GM23338 (cell line): Measurements from ENCODE around the gene CTTN. TPM values are rescaled to one million over a fixed set of nuclear protein-coding genes. Genes with fewer than 3 reads are reported as not detected.

Experiments used
- ATAC-seq: fragments of 200-7000 bp; cut with Tn5 transposase; 3 replicates; pipeline ENCODE4 v1.9.1; 2020
- DNase-seq: peaks from one replicate; pipeline ENCODE4 v3.0.0-alpha.2; 2015; ENCODE audit warnings: low spot score
- H2AFZ ChIP-seq: fragments of 200-600 bp; sonication (generic); 2 replicates; pipeline ENCODE4 v1.8.0; 2016; ENCODE audit warnings: antibody characterized with exemption, mild to moderate bottlenecking, moderate library complexity
- H3F3A ChIP-seq: fragments of 200-600 bp; sonication (generic); replicated peaks from 2 replicates; pipeline ENCODE4 v1.8.0; 2017; ENCODE audit warnings: antibody characterized with exemption, mixed run types, low read depth
- H3K27ac ChIP-seq: fragments of 200-600 bp; sonication (generic); 2 replicates; pipeline ENCODE4 v1.6.1; 2016; ENCODE audit warnings: low read depth
- H3K27me3 ChIP-seq: fragments of 200-600 bp; sonication (generic); 2 replicates; pipeline ENCODE4 v1.8.0; 2016; ENCODE audit warnings: mild to moderate bottlenecking, mixed run types, moderate library complexity; ENCODE audit not compliant: insufficient read depth
- H3K36me3 ChIP-seq: fragments of 200-600 bp; sonication (generic); 2 replicates; pipeline ENCODE4 v1.8.0; 2016; ENCODE audit warnings: mild to moderate bottlenecking; ENCODE audit not compliant: insufficient read depth
- H3K4me1 ChIP-seq: fragments of 200-600 bp; sonication (generic); 2 replicates; pipeline ENCODE4 v1.8.0; 2016; ENCODE audit warnings: mild to moderate bottlenecking, moderate library complexity; ENCODE audit not compliant: insufficient read depth
- H3K4me2 ChIP-seq: fragments of 200-600 bp; sonication (generic); 2 replicates; pipeline ENCODE4 v1.7.1; 2017; ENCODE audit warnings: mixed run types
- H3K4me3 ChIP-seq: fragments of 200-600 bp; sonication (generic); 2 replicates; pipeline ENCODE4 v1.6.1; 2016; ENCODE audit warnings: mixed run types
- H3K79me2 ChIP-seq: fragments of 200-600 bp; sonication (generic); replicated peaks from 2 replicates; pipeline ENCODE4 v1.8.0; 2017; ENCODE audit warnings: mild to moderate bottlenecking; ENCODE audit not compliant: insufficient read depth
- H3K9me2 ChIP-seq: fragments of 200-600 bp; sonication (generic); 2 replicates; pipeline ENCODE4 v1.8.0; 2017; ENCODE audit not compliant: insufficient read depth
- H4K20me1 ChIP-seq: fragments of 200-600 bp; sonication (generic); replicated peaks from 2 replicates; pipeline ENCODE4 v1.8.0; 2017; ENCODE audit warnings: mild to moderate bottlenecking; ENCODE audit not compliant: insufficient read depth
- H3K27ac Mint-ChIP-seq: 2 replicates; pipeline ENCODE4 v1.8.0; 2020; ENCODE audit warnings: inconsistent platforms, mild to moderate bottlenecking, moderate library complexity, mixed read lengths
- H3K27me3 Mint-ChIP-seq: 3 replicates; pipeline ENCODE4 v1.8.0; 2022; ENCODE audit warnings: low read depth, mild to moderate bottlenecking, moderate library complexity, mixed read lengths, inconsistent platforms; ENCODE audit not compliant: insufficient read depth, poor library complexity
- H3K36me3 Mint-ChIP-seq: 3 replicates; pipeline ENCODE4 v1.8.0; 2021; ENCODE audit warnings: low read depth, mild to moderate bottlenecking, inconsistent platforms, moderate library complexity, mixed read lengths
- H3K4me1 Mint-ChIP-seq: 3 replicates; pipeline ENCODE4 v1.8.0; 2020; ENCODE audit warnings: mild to moderate bottlenecking, inconsistent platforms, mixed read lengths
- H3K4me3 Mint-ChIP-seq: 3 replicates; pipeline ENCODE4 v1.8.0; 2021; ENCODE audit warnings: moderate library complexity, mild to moderate bottlenecking, inconsistent platforms, mixed read lengths
- H3K9me3 Mint-ChIP-seq: 3 replicates; pipeline ENCODE4 v1.8.0; 2020; ENCODE audit warnings: moderate library complexity, mild to moderate bottlenecking, inconsistent platforms, mixed read lengths
- CREB1 ChIP-seq: fragments of 250-450 bp; sonication (Bioruptor Pico); IDR thresholded peaks from 2 replicates; pipeline ENCODE4 v1.5.0; 2020; ENCODE audit warnings: low read depth, mild to moderate bottlenecking, moderate library complexity
- EZH2 ChIP-seq: fragments of 200-600 bp; sonication (generic); IDR thresholded peaks from one replicate; pipeline ENCODE4 v1.8.0; 2017; ENCODE audit warnings: antibody characterized with exemption, mild to moderate bottlenecking, low read depth; ENCODE audit not compliant: unreplicated experiment
- EZH2phosphoT487 ChIP-seq: fragments of 200-600 bp; sonication (generic); IDR thresholded peaks from one replicate; pipeline ENCODE4 v1.8.1; 2018; ENCODE audit warnings: antibody characterized with exemption; ENCODE audit not compliant: unreplicated experiment
- JUNB ChIP-seq: IDR thresholded peaks from one replicate; pipeline ENCODE4 v1.6.1; 2016; ENCODE audit warnings: antibody characterized with exemption; ENCODE audit not compliant: unreplicated experiment
- NANOG ChIP-seq: IDR thresholded peaks from 2 replicates; pipeline ENCODE4 v1.6.1; 2016; ENCODE audit warnings: antibody characterized with exemption, borderline replicate concordance
- POLR2AphosphoS5 ChIP-seq: IDR thresholded peaks from 2 replicates; pipeline ENCODE4 v1.6.1; 2016; ENCODE audit warnings: antibody characterized with exemption, low read depth
- STAT1 ChIP-seq: IDR thresholded peaks from one replicate; pipeline ENCODE4 v1.6.1; 2016; ENCODE audit warnings: antibody characterized with exemption; ENCODE audit not compliant: unreplicated experiment
- ZNF114 ChIP-seq: fragments of 250-450 bp; sonication (Bioruptor Pico); IDR thresholded peaks from 2 replicates; pipeline ENCODE4 v1.5.0; 2020; ENCODE audit warnings: mild to moderate bottlenecking, moderate library complexity
- ZNF331 ChIP-seq: fragments of 250-450 bp; sonication (Bioruptor Pico); IDR thresholded peaks from 2 replicates; pipeline ENCODE4 v1.5.0; 2020; ENCODE audit warnings: low read depth, mild to moderate bottlenecking, moderate library complexity
- polyA plus RNA-seq: library from polyadenylated mRNA; unstranded; fragments of >200 nt; fragmentation: Nextera tagmentation; extraction: Ambion mirVana; gene quantifications from 2 replicates; pipeline ENCODE4 v1.2.1, GENCODE V29; 2016
- total RNA-seq: library from RNA; depleted of rRNA; stranded (reverse); fragments of >200 nt; shearing (Covaris generic); gene quantifications from 2 replicates; pipeline ENCODE4 v1.2.3, GENCODE V29; 2014
- TF ChIP-seq, protein P1 (sequence below): IDR thresholded peaks from 2 replicates; pipeline ENCODE4 v1.6.1; 2016; ENCODE audit warnings: antibody characterized with exemption
- TF ChIP-seq, protein P2 (sequence below), 2 experiments: fragments of 200-600 bp in 1 of 2; sonication (generic) in 1 of 2; conservative IDR thresholded peaks; 2 replicates each; pipeline versions ENCODE4 v1.5.1 to v1.6.1; 2016 to 2017; ENCODE audit warnings: antibody characterized with exemption in 2 of 2, low read depth in 2 of 2, mild to moderate bottlenecking in 2 of 2, moderate library complexity in 1 of 2
- TF ChIP-seq, protein P3 (sequence below): fragments of 250-450 bp; sonication (Bioruptor Pico); IDR thresholded peaks from 2 replicates; pipeline ENCODE4 v1.5.0; 2020; ENCODE audit warnings: mild to moderate bottlenecking, moderate library complexity
- TF ChIP-seq, protein P4 (sequence below): IDR thresholded peaks from one replicate; pipeline ENCODE4 v1.6.1; 2018; ENCODE audit warnings: antibody characterized with exemption; ENCODE audit not compliant: unreplicated experiment

Gene CTTN
- total and polyA plus RNA-seq, 2 experiments from 2014 or later: 163 to 343 TPM

DNA sequence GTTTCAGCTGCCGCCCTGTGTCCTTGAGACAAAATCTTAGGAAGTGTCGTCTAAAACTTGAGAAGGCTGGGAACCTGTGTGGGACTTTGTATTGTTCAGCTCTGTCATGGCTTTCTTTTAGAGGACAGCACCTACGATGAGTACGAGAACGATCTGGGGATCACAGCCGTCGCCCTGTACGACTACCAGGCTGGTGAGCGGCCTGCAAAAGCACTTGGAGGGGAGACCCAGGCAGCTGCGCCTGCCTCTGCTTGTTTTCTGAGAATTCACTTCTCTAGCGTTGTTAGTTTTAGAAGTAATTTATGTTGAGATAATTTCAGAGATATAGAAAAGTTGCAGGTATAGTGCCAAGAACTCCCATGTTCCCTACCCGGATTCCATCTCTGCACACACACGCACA is 35.2 kb downstream of the CTTN start:
- Histone ChIP-seq H3K79me2 (no peaks in the 10 kb centered on the region), H3K4me1 (no peaks in the 10 kb centered on the region), H4K20me1 (peaks cover 10% of the 10 kb centered on the region), H3F3A (no peaks in the 10 kb centered on the region), H3K36me3 (peaks cover 22% of the 10 kb centered on the region; the same call in 1 of the 2 replicates), H2AFZ (no peak overlapping the region), H3K9me2 (no peaks in the 10 kb centered on the region), H3K4me3 (no peak overlapping the region), H3K27ac (no peak overlapping the region), H3K27me3 (no peaks in the 10 kb centered on the region), H3K4me2 (no peak overlapping the region)
- peaks cover 2% of the 10 kb centered on the region; the same call in 1 of the 3 replicates for H3K9me3 Mint-ChIP-seq
- TF ChIP-seq JUNB: no peak
- no peak for TF ChIP-seq EZH2
- no peak for TF ChIP-seq EZH2phosphoT487
- TF ChIP-seq, protein P1, sequence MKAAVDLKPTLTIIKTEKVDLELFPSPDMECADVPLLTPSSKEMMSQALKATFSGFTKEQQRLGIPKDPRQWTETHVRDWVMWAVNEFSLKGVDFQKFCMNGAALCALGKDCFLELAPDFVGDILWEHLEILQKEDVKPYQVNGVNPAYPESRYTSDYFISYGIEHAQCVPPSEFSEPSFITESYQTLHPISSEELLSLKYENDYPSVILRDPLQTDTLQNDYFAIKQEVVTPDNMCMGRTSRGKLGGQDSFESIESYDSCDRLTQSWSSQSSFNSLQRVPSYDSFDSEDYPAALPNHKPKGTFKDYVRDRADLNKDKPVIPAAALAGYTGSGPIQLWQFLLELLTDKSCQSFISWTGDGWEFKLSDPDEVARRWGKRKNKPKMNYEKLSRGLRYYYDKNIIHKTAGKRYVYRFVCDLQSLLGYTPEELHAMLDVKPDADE: no peak
- no peak for TF ChIP-seq NANOG
- TF ChIP-seq ZNF114: no peak
- TF ChIP-seq POLR2AphosphoS5: no peak
- TF ChIP-seq STAT1: no peak
- TF ChIP-seq, protein P2, sequence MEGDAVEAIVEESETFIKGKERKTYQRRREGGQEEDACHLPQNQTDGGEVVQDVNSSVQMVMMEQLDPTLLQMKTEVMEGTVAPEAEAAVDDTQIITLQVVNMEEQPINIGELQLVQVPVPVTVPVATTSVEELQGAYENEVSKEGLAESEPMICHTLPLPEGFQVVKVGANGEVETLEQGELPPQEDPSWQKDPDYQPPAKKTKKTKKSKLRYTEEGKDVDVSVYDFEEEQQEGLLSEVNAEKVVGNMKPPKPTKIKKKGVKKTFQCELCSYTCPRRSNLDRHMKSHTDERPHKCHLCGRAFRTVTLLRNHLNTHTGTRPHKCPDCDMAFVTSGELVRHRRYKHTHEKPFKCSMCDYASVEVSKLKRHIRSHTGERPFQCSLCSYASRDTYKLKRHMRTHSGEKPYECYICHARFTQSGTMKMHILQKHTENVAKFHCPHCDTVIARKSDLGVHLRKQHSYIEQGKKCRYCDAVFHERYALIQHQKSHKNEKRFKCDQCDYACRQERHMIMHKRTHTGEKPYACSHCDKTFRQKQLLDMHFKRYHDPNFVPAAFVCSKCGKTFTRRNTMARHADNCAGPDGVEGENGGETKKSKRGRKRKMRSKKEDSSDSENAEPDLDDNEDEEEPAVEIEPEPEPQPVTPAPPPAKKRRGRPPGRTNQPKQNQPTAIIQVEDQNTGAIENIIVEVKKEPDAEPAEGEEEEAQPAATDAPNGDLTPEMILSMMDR (conservative IDR thresholded peaks at IDR 0.05; ENCODE audit: low read depth in 2 of 2): no peak
- no peak for TF ChIP-seq CREB1 (CRISPR knock-in tag)
- TF ChIP-seq ZNF331 (CRISPR knock-in tag): no peak
- TF ChIP-seq, protein P3, sequence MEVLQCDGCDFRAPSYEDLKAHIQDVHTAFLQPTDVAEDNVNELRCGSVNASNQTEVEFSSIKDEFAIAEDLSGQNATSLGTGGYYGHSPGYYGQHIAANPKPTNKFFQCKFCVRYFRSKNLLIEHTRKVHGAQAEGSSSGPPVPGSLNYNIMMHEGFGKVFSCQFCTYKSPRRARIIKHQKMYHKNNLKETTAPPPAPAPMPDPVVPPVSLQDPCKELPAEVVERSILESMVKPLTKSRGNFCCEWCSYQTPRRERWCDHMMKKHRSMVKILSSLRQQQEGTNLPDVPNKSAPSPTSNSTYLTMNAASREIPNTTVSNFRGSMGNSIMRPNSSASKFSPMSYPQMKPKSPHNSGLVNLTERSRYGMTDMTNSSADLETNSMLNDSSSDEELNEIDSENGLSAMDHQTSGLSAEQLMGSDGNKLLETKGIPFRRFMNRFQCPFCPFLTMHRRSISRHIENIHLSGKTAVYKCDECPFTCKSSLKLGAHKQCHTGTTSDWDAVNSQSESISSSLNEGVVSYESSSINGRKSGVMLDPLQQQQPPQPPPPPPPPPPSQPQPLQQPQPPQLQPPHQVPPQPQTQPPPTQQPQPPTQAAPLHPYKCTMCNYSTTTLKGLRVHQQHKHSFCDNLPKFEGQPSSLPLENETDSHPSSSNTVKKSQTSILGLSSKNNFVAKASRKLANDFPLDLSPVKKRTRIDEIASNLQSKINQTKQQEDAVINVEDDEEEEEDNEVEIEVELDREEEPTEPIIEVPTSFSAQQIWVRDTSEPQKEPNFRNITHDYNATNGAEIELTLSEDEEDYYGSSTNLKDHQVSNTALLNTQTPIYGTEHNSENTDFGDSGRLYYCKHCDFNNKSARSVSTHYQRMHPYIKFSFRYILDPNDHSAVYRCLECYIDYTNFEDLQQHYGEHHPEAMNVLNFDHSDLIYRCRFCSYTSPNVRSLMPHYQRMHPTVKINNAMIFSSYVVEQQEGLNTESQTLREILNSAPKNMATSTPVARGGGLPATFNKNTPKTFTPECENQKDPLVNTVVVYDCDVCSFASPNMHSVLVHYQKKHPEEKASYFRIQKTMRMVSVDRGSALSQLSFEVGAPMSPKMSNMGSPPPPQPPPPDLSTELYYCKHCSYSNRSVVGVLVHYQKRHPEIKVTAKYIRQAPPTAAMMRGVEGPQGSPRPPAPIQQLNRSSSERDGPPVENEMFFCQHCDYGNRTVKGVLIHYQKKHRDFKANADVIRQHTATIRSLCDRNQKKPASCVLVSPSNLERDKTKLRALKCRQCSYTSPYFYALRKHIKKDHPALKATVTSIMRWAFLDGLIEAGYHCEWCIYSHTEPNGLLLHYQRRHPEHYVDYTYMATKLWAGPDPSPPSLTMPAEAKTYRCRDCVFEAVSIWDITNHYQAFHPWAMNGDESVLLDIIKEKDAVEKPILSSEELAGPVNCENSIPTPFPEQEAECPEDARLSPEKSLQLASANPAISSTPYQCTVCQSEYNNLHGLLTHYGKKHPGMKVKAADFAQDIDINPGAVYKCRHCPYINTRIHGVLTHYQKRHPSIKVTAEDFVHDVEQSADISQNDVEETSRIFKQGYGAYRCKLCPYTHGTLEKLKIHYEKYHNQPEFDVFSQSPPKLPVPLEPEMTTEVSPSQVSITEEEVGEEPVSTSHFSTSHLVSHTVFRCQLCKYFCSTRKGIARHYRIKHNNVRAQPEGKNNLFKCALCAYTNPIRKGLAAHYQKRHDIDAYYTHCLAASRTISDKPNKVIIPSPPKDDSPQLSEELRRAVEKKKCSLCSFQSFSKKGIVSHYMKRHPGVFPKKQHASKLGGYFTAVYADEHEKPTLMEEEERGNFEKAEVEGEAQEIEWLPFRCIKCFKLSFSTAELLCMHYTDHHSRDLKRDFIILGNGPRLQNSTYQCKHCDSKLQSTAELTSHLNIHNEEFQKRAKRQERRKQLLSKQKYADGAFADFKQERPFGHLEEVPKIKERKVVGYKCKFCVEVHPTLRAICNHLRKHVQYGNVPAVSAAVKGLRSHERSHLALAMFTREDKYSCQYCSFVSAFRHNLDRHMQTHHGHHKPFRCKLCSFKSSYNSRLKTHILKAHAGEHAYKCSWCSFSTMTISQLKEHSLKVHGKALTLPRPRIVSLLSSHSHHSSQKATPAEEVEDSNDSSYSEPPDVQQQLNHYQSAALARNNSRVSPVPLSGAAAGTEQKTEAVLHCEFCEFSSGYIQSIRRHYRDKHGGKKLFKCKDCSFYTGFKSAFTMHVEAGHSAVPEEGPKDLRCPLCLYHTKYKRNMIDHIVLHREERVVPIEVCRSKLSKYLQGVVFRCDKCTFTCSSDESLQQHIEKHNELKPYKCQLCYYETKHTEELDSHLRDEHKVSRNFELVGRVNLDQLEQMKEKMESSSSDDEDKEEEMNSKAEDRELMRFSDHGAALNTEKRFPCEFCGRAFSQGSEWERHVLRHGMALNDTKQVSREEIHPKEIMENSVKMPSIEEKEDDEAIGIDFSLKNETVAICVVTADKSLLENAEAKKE: no peak
- TF ChIP-seq, protein P4, sequence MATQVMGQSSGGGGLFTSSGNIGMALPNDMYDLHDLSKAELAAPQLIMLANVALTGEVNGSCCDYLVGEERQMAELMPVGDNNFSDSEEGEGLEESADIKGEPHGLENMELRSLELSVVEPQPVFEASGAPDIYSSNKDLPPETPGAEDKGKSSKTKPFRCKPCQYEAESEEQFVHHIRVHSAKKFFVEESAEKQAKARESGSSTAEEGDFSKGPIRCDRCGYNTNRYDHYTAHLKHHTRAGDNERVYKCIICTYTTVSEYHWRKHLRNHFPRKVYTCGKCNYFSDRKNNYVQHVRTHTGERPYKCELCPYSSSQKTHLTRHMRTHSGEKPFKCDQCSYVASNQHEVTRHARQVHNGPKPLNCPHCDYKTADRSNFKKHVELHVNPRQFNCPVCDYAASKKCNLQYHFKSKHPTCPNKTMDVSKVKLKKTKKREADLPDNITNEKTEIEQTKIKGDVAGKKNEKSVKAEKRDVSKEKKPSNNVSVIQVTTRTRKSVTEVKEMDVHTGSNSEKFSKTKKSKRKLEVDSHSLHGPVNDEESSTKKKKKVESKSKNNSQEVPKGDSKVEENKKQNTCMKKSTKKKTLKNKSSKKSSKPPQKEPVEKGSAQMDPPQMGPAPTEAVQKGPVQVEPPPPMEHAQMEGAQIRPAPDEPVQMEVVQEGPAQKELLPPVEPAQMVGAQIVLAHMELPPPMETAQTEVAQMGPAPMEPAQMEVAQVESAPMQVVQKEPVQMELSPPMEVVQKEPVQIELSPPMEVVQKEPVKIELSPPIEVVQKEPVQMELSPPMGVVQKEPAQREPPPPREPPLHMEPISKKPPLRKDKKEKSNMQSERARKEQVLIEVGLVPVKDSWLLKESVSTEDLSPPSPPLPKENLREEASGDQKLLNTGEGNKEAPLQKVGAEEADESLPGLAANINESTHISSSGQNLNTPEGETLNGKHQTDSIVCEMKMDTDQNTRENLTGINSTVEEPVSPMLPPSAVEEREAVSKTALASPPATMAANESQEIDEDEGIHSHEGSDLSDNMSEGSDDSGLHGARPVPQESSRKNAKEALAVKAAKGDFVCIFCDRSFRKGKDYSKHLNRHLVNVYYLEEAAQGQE: no peak
- no peak overlapping the region for H3K27ac Mint-ChIP-seq
- H3K4me3 Mint-ChIP-seq: no peak overlapping the region
- H3K27me3 Mint-ChIP-seq: peaks cover 2% of the 10 kb centered on the region
- no peak for DNase-seq
- peaks cover 4% of the 10 kb centered on the region; the same call in 1 of the 3 replicates for H3K4me1 Mint-ChIP-seq
- H3K36me3 Mint-ChIP-seq: peaks cover 90% of the 10 kb centered on the region
- no peak for ATAC-seq
